Activated naive CD4-positive, alpha-beta T cell treated with anti-CD3 and anti-CD28 coated beads, Interleukin-2, amount 50 U/mL, for 24 hours (primary cell): Measurements from ENCODE around the gene RPRD1A.
A peak's percentile ranks its signal among the peaks of the same experiment; 100 is the strongest.

ENCODE experiments used
- H3K27ac Mint-ChIP-seq: one replicate; pipeline ENCODE4 v1.8.0; 2021; ENCODE audit warnings: mild to moderate bottlenecking, mixed read lengths
- H3K27me3 Mint-ChIP-seq: one replicate; pipeline ENCODE4 v1.8.0; 2021; ENCODE audit warnings: mixed read lengths
- H3K36me3 Mint-ChIP-seq: one replicate; pipeline ENCODE4 v1.8.0; 2021; ENCODE audit warnings: mixed read lengths
- H3K4me1 Mint-ChIP-seq: one replicate; pipeline ENCODE4 v1.8.0; 2021; ENCODE audit warnings: mixed read lengths
- H3K4me3 Mint-ChIP-seq: one replicate; pipeline ENCODE4 v1.8.0; 2021; ENCODE audit warnings: mild to moderate bottlenecking, mixed read lengths
- H3K9me3 Mint-ChIP-seq: one replicate; pipeline ENCODE4 v1.8.0; 2021; ENCODE audit warnings: mixed read lengths

RPRD1A gene

GRCh38 chr18:36023336-36023735 lies 44.0 kb downstream of the RPRD1A start:
- H3K36me3 Mint-ChIP-seq = peaks cover 6% of the 10 kb centered on the region
- H3K4me1 Mint-ChIP-seq = peaks cover 14% of the 10 kb centered on the region
- no peaks in the 10 kb centered on the region for H3K9me3 Mint-ChIP-seq
- no peaks in the 10 kb centered on the region for H3K27me3 Mint-ChIP-seq
- H3K4me3 Mint-ChIP-seq = no peak overlapping the region
- H3K27ac Mint-ChIP-seq = no peak overlapping the region

DNA sequence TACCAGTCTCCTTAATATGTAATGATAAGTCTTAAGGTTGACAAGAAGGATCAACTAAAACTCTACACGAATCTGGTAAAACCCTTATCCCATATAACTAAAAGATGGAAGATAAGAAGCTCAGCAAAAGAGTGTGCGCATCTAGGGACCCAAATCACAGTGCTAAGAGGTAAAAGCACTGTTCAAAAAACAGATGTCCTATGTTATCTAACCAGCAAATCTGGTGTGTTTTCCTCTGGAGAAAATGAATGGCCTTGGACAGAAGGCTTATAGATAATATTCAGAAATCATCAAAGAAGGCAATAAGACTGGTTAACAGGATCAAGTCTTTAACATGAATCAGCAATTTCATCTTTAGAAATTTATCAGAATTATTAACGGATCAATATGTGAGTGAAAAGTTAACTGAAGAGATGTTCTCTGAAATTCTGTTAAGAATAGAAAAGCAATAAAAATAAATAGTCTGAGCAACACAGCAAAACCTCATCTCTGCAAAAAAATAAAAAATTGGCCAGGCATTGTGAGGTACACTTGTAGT lies 47.1 kb downstream of the RPRD1A start:
- peaks cover 12% of the 10 kb centered on the region for H3K4me1 Mint-ChIP-seq
- peaks cover 1% of the 10 kb centered on the region for H3K36me3 Mint-ChIP-seq
- no peaks in the 10 kb centered on the region for H3K27me3 Mint-ChIP-seq
- no peaks in the 10 kb centered on the region for H3K9me3 Mint-ChIP-seq
- H3K27ac Mint-ChIP-seq = no peak overlapping the region
- H3K4me3 Mint-ChIP-seq = no peak overlapping the region

- Mint-ChIP-seq H3K9me3 (no peaks in the 10 kb centered on the region), H3K4me1 (peaks cover 6% of the 10 kb centered on the region), H3K27ac (no peak overlapping the region), H3K27me3 (no peaks in the 10 kb centered on the region), H3K36me3 (no peaks in the 10 kb centered on the region), H3K4me3 (no peak overlapping the region)
Measured at GRCh38 chr18:36017232-36017631, 50.1 kb downstream of the RPRD1A start.

DNA sequence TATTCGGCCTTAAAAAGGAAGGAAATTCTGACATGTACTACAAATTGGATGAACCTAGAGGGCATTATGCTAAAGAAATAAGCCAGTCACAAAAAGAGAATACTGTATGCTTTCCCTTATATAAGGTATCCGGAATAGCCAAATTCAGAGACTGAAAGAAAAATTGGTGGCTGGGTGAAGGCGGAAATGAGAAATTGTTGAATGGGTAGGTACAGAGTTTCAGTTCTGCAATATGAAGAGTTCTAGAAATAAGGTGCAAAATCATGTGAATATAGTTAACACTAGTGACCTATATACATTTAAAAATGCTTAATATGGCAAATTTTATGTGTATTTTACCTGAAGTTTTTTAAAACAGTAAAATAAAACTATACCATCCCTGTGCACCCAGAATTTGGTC lies 51.7 kb downstream of the RPRD1A start:
- no peaks in the 10 kb centered on the region for H3K9me3 Mint-ChIP-seq
- H3K4me1 Mint-ChIP-seq = peaks cover 6% of the 10 kb centered on the region
- H3K36me3 Mint-ChIP-seq = no peaks in the 10 kb centered on the region
- H3K27me3 Mint-ChIP-seq = no peaks in the 10 kb centered on the region
- H3K4me3 Mint-ChIP-seq = no peak overlapping the region
- H3K27ac Mint-ChIP-seq = no peak overlapping the region

GRCh38 chr18:36012891-36013290 lies 54.5 kb downstream of the RPRD1A start:
- Mint-ChIP-seq H3K4me1 (peaks cover 6% of the 10 kb centered on the region), H3K9me3 (no peaks in the 10 kb centered on the region), H3K36me3 (no peaks in the 10 kb centered on the region), H3K27ac (no peak overlapping the region), H3K27me3 (no peaks in the 10 kb centered on the region), H3K4me3 (no peak overlapping the region)

DNA sequence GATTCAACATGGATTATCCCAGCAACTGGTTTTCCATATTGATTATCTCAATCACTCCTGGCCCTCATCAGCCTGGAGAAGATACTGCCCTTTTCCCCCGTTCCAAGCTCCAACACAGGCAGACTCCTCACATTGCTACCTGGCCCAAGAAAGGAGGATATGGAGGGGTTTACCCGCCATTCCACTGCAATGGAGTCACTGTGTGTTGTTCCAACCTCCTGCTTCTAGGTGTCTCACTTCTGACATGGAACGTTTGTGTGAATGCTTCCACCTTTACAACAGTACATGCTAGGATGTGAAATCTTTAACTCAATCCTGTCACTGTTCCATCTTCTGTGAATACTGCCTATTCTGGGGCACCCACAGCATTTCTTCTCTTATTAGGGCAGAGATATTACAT lies 58.1 kb downstream of the RPRD1A start:
- no peaks in the 10 kb centered on the region for H3K9me3 Mint-ChIP-seq
- H3K4me1 Mint-ChIP-seq = no peaks in the 10 kb centered on the region
- H3K27ac Mint-ChIP-seq = no peak overlapping the region
- H3K36me3 Mint-ChIP-seq = no peaks in the 10 kb centered on the region
- H3K27me3 Mint-ChIP-seq = no peaks in the 10 kb centered on the region
- H3K4me3 Mint-ChIP-seq = no peak overlapping the region

DNA sequence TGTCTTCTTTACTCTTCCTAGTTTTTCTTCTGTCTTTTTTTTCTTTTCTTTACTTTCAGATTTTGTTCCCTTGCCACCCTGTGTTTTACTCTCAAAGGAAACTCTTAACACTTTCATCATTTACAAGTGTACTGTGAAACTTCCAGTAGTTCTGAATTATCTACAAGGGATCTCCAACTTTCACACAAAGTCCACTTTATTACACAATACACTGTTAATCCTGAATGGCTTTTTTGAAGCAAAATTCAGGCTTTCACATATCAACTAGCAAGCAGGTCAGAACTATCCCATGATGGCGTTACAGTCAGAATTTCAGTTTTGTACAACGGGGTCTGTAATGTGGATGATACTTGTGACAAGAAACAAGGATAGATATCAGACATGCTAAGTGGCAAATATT lies 60.4 kb downstream of the RPRD1A start:
- Mint-ChIP-seq H3K27me3 (no peaks in the 10 kb centered on the region), H3K4me1 (no peaks in the 10 kb centered on the region), H3K36me3 (no peaks in the 10 kb centered on the region), H3K4me3 (no peak overlapping the region), H3K9me3 (no peaks in the 10 kb centered on the region), H3K27ac (no peak overlapping the region)

DNA sequence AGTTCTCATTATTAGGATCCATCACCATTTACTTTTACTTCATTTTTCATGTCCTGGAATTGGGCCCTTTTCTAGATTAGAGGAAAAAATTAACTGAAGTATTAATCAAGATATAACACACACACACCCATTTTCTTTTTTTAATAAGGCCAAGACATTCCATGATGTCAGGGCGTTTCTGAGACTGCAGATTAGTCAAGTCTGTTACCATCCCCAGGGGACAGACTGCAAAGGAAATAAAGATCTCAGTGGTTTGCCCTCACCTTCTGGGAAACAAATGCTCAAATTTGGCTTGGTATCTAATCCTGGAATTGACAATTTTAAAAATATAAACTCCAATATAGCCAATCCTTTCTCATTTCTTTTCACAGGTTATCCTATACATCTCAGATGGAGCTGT lies 67.4 kb downstream of the RPRD1A start:
- no peaks in the 10 kb centered on the region for H3K36me3 Mint-ChIP-seq
- no peaks in the 10 kb centered on the region for H3K27me3 Mint-ChIP-seq
- H3K27ac Mint-ChIP-seq = no peak overlapping the region
- no peak overlapping the region for H3K4me3 Mint-ChIP-seq
- H3K9me3 Mint-ChIP-seq = no peaks in the 10 kb centered on the region
- H3K4me1 Mint-ChIP-seq = no peaks in the 10 kb centered on the region

DNA sequence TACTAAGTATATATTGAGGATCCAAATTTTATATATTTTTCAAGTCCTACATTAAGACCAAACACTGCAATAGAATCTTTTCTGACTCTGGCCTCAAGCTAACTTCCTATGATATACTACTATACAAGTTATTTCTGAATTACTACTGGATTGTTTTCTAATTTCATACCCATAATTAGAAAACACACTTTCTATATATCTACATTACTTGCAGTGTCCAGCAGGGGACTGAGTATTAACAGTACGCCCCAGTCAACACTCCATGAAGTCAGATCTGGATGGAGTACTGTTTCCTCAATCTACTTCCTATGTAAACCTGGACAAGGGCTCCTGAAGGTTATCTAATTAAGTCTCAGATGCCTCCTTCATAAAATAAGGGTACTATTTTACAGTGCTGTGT lies 68.4 kb downstream of the RPRD1A start:
- H3K9me3 Mint-ChIP-seq = no peaks in the 10 kb centered on the region
- H3K36me3 Mint-ChIP-seq = no peaks in the 10 kb centered on the region
- H3K4me1 Mint-ChIP-seq = no peaks in the 10 kb centered on the region
- H3K27ac Mint-ChIP-seq = no peak overlapping the region
- H3K4me3 Mint-ChIP-seq = no peak overlapping the region
- H3K27me3 Mint-ChIP-seq = no peaks in the 10 kb centered on the region

DNA sequence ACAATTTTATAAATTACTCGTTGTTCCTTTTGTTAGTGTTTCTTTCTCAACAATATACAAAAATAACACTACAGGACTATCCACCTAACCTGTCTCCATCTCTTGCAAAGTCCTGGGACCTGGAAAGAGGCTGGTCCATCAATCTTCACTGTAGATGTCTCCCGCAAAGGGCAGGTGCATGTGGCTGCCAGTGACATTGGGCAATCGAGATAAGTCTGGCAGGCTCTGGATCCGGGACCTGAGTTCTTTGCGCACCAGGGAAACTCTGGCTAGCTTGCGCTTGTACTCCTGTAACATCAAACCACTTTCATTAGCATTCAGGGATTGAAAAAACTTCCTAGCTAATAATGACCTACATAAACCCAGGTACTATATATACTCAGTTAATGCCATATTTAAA lies 74.3 kb downstream of the RPRD1A start:
- no peaks in the 10 kb centered on the region for H3K9me3 Mint-ChIP-seq
- H3K27me3 Mint-ChIP-seq = no peaks in the 10 kb centered on the region
- no peaks in the 10 kb centered on the region for H3K4me1 Mint-ChIP-seq
- H3K27ac Mint-ChIP-seq = no peak overlapping the region
- peaks cover 1% of the 10 kb centered on the region for H3K36me3 Mint-ChIP-seq
- no peak overlapping the region for H3K4me3 Mint-ChIP-seq

GRCh38 chr18:35991696-35992095 lies 75.7 kb downstream of the RPRD1A start:
- no peaks in the 10 kb centered on the region for H3K9me3 Mint-ChIP-seq
- peaks cover 2% of the 10 kb centered on the region for H3K36me3 Mint-ChIP-seq
- no peaks in the 10 kb centered on the region for H3K27me3 Mint-ChIP-seq
- no peaks in the 10 kb centered on the region for H3K4me1 Mint-ChIP-seq
- H3K4me3 Mint-ChIP-seq = no peak overlapping the region
- H3K27ac Mint-ChIP-seq = no peak overlapping the region

GRCh38 chr18:35983818-35984217 lies 83.5 kb downstream of the RPRD1A start:
- Mint-ChIP-seq H3K27ac (no peak overlapping the region), H3K4me3 (no peak overlapping the region), H3K4me1 (no peaks in the 10 kb centered on the region), H3K9me3 (peaks cover 4% of the 10 kb centered on the region), H3K27me3 (no peaks in the 10 kb centered on the region), H3K36me3 (peaks cover 23% of the 10 kb centered on the region)

- Mint-ChIP-seq H3K27ac (no peak overlapping the region), H3K4me3 (no peak overlapping the region), H3K9me3 (peaks cover 4% of the 10 kb centered on the region), H3K36me3 (peaks cover 28% of the 10 kb centered on the region), H3K27me3 (no peaks in the 10 kb centered on the region), H3K4me1 (no peaks in the 10 kb centered on the region)
Measured at GRCh38 chr18:35983147-35983546, 84.2 kb downstream of the RPRD1A start.

GRCh38 chr18:35982409-35983114 lies 84.8 kb downstream of the RPRD1A start:
- H3K27me3 Mint-ChIP-seq = no peaks in the 10 kb centered on the region

DNA sequence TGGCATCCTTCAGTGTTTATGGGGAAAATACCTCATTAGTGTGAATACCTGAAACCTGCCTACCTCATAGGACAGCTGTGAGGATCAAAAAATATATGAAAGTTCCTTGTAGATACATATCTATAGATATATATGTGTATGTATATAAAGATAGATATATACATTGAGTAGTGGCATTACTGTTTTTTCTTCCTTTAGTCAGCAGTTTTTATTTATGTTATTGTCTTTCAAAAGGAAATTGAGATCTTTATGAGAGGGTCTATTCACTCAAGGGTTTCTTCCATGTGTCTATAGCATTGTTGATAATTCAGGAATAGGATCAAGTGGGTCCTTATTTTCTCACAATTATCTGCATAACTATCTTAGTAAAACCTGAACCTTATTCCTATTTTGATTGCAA lies 88.2 kb downstream of the RPRD1A start:
- Mint-ChIP-seq H3K27me3 (no peaks in the 10 kb centered on the region), H3K4me1 (peaks cover 15% of the 10 kb centered on the region), H3K36me3 (peaks cover 42% of the 10 kb centered on the region), H3K4me3 (no peak overlapping the region), H3K9me3 (peaks cover 4% of the 10 kb centered on the region), H3K27ac (no peak overlapping the region)

More at GRCh38 chr18:35982409-35983114, 84.8 kb downstream of the RPRD1A start:
- Mint-ChIP-seq H3K27ac (no peak overlapping the region), H3K36me3 (peaks cover 34% of the 10 kb centered on the region), H3K4me1 (no peaks in the 10 kb centered on the region), H3K9me3 (peaks cover 4% of the 10 kb centered on the region), H3K4me3 (no peak overlapping the region)

GRCh38 chr18:35974181-35974580 lies 93.2 kb downstream of the RPRD1A start:
- H3K27ac Mint-ChIP-seq = peak overlapping the region; percentile 92
- H3K4me1 Mint-ChIP-seq = peaks cover 46% of the 10 kb centered on the region
- H3K27me3 Mint-ChIP-seq = no peaks in the 10 kb centered on the region
- peak overlapping the region; percentile 94 for H3K4me3 Mint-ChIP-seq
- H3K9me3 Mint-ChIP-seq = no peaks in the 10 kb centered on the region
- H3K36me3 Mint-ChIP-seq = peaks cover 27% of the 10 kb centered on the region

DNA sequence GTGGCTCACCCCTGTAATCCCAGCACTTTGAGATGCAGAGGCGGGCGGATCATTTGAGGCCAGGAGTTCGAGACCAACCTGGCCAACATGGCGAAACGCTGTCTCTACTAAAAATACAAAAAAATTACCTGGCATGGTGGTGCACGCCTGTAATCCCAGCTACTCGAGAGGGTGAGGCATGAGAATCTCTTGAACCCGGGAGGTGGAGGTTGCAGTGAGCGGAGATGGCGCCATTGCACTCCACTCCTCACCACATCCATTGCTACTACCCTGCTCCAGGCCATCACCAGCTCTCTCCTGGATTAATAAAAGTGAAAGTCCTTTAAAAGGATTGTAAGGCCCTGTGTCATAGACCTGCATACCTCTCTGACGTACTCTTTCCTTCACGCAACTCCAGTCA lies 93.7 kb downstream of the RPRD1A start:
- H3K4me1 Mint-ChIP-seq = peaks cover 51% of the 10 kb centered on the region
- H3K4me3 Mint-ChIP-seq = peak overlapping the region; percentile 94
- no peaks in the 10 kb centered on the region for H3K27me3 Mint-ChIP-seq
- H3K9me3 Mint-ChIP-seq = no peaks in the 10 kb centered on the region
- peaks cover 24% of the 10 kb centered on the region for H3K36me3 Mint-ChIP-seq
- peak overlapping the region; percentile 92 for H3K27ac Mint-ChIP-seq
